CD4-positive, alpha-beta T cell treated with Interleukin-17A for 1 hour (primary cell): ENCODE results near the gene SALL3.
"Not testable (repeated sequence)": the region's sequence is repeated elsewhere in the genome, so short reads cannot be mapped to it uniquely, and the experiment has no call there.

Experiments used
- DNase-seq: peaks from one replicate; pipeline ENCODE4 v3.0.0-alpha.2; 2020

The SALL3 gene

DNA sequence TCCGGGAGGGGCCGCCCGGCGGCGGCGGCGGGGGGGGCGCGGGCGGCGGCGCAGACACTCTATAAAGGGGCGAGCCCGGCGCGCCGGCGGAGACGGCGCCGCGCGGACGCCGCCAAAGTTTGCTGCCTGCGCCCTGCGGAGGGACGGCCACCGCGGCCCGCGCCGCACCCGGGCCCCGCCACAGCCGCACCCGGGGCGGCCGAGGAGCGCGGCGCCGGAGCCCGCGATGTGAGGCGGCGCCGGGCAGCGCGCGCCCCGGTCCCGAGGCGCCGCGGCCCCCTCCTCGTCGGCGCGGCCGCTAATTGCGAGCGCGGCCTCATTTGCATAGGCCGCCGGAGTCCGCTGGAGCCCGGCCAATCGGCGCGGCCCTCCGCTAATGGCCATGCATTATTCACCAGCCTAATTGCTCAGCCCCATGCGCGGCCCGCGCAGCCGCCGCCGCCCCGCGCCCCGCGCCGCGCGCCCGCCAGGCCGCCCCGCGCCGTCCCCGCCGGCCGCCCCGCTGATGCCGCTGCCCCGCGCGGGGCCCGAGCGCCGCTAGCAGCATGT lies at the start of gene SALL3:
Gene SALL3 (plus strand): TSS at position 89 of the 549 bp plus-strand sequence. CDS start 457 bp downstream, at position 546.
- DNase-seq = no peak

GRCh38 chr18:78932281-78932680 lies 47.3 kb upstream of the SALL3 start:
- DNase-seq = no peak

DNA sequence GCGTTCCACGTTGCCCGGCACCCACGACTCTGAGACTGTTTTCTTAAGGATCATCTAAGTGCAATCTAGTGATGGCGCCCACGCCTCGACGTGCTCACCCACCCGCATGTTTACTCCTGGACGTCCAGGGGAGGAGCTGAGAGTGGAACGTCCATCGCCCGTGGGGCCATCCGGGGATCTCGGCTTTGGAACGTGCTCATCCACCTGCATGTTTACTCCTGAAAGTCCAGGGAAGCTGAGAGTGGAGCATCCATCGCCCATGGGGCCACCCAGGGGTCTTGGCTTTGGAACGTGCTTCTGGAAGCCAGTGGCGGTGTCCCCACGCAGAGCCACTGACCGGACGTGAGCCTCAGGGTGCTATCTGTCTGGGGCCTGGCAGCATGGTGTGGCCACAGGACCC lies 45.6 kb upstream of the SALL3 start:
- no peak for DNase-seq

GRCh38 chr18:78934551-78935225 lies 44.9 kb upstream of the SALL3 start:
- DNase-seq = no peak

DNA sequence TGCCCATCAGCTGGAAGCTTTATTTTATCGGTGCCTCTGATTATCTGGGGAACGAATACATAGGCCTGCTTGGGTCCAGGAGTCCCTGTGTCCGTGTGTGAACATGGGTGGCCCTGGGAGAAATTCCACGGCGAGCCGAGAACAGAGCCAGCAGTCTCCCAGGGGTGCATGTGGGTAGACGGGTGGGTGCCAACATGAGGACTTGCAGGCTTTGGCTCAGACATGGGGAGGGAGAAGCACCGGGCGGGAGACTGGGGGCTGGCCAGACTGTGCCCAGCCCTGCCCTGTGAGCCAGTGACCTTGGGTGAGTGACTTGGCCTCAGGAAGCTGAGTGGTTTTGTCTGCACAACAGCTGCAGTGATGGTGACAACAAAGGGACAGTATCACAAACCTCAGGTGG lies 44.2 kb upstream of the SALL3 start:
- DNase-seq = no peak

DNA sequence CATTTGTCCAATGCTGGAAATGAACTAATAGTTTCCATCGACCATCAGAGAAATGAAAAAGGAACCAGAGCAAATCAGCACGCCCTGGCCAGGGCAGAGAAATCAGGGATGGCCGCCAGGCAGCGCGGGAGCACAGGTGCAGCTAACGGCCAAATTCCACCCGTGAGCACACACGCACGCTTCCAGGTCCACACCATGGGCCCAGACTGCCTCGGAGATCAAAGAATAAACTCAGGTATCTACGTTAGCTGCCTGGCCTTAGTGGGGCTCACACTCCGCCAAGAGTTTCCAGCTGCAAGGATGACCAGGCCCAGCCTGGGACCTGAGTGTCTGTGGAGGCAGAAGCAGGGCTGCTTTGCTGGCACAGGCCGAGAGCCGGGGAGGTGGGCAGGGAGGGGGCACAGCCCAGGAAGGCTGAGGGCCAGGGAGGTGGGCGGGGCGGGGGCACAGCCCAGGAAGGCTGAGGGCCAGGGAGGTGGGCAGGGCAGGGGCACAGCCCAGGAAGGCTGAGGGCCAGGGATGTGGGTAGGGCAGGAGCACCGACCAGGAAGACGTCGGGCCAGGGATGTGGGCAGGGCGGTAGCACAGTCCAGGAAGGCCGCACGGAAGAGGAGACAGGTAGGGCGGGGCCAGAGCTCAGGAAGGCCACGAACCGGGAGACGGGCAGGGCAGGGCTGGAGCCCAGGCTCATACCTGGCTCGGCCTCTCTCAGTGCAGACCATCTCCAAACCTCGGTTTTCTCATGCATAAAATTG lies 43.2 kb upstream of the SALL3 start:
- no peak for DNase-seq

DNA sequence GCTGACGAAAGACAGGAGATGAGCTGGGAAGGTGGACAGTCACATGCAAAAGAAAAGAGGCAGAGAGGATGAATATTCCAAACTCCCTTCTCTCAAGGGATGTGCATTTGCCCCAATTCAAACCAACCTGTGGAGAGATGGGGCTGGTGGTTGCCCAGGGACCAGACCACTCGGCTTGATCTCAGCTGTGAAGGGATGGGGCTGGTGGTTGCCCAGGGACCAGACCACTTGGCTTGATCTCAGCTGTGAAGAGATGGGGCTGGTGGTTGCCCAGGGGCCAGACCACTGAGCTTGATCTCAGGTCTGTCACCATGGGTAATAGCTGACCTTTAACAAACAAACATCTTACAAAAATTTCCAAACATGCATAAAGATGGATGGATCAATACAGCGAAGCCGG lies 42.5 kb upstream of the SALL3 start:
- DNase-seq = no peak

DNA sequence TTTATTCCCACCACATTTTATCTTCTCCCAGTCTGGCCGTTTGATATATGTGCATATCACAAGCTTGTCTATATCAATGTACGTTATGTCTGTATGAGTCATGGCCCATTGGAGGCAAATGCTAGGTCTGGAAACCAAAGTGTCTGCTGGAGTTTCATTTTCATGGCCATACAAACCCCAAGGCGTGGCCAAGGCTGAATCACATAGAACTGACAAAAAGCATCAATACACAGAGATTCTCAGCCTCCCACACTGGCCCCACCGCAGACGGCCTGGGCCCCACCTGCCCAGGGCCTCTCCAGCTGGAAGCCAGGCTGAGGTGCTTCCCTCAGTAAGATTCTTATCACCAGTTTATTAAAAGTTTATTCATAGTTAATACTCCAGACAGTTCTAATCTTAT lies 40.5 kb upstream of the SALL3 start:
- no peak for DNase-seq

DNA sequence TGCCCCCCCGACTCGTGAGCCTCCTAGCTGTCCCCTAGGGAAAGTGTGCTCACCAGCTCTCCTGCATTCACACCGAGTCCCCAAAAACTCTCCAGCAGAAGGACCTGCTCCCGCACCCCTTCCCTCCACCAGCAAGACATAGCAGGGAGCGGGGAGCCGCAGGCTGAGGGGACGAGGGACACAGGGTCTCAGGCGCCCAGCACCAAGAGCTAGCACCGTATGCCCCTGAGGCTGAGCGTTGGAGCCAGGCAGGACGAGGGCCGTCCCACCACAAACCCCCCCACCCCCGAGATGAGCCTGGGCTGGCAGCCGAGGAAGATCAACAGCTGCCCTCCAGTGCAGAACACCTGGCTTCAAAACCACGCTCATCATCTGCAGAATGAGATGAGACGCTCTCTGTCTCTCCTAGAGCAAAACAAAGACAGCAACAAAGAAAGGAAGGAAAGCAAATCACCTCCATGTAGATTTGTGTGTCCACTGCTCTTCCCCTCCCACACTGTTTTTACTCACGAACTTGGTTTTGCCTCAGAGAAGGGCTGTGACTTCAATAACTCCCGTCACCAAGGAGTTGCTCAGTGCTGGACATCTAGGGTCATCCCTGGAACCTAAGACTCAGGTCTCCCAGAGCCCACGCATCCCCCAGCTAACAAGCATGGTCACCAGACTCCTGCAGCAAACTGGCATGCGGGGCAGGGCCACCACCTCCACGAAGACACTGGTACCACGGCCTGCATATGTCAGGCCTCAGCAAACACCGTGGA lies 39.7 kb upstream of the SALL3 start:
- DNase-seq = no peak

GRCh38 chr18:78942236-78942635 lies 37.4 kb upstream of the SALL3 start:
- not testable (repeated sequence) for DNase-seq

- no peak for DNase-seq
Measured at GRCh38 chr18:78945628-78946027, 34.0 kb upstream of the SALL3 start.

DNA sequence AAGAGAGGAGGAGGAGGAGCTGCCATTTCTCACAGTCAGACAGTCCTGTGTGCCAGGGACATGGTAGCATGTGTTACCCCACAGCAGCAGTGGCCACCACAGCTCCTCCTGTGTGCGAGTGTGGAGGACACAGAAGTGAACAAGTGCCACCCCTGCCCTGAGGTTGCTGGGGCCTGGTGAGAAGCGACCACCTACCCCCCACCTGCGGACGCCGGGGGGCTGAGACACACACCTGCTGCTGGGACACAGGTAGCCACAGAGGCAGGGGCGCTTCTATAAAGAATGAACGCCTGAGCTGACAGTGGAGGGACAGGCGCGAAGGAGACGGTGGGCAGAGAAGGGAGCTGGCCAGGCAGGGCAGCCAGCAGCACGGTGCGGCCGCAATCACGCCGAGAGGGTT lies 32.3 kb upstream of the SALL3 start:
- no peak for DNase-seq

GRCh38 chr18:78948221-78948620 lies 31.4 kb upstream of the SALL3 start:
- DNase-seq = no peak

- no peak for DNase-seq
Measured at GRCh38 chr18:78948707-78949106, 30.9 kb upstream of the SALL3 start.

DNA sequence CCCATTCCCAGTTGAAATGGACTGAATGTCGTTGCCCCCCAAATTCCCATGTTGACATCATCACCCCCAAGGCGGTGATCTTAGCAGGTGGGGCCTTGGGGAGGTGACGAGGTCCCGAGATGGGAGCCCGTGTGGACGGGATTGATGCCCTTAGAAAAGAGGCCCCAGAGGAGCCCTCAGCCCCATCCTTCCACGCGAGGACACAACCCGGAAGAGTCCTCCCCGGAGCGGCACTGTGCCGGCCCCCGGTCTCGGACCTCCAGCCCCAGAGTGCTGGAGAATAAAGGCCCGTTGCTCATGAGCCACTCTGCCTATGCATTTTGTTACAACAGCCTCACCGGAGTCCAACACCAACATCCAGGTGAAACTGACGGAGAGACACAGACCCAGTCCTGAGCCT lies 30.4 kb upstream of the SALL3 start:
- DNase-seq = no peak

GRCh38 chr18:78950386-78950785 lies 29.2 kb upstream of the SALL3 start:
- no peak for DNase-seq

- no peak for DNase-seq
Measured at GRCh38 chr18:78953566-78953965, 26.1 kb upstream of the SALL3 start.

DNA sequence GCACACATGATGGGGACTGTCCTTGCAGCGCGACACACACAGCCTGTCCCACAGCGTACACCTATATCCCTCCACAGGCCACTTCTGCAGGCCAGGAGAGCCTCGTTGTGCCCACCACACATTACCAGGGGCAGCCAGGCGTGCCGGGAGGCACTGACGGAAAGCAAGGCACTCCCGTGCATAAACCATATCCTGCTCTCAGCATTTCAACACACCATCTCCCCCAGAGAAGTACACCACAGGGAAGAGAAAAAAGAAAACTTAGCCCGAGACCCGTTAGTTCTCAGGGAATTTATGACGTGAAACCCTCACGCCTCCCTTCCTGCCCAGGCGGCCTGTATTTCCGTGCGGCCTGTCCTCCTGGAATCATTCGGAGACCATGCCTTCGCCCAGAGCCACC lies 24.6 kb upstream of the SALL3 start:
- DNase-seq = no peak

GRCh38 chr18:78957140-78957539 lies 22.5 kb upstream of the SALL3 start:
- no peak for DNase-seq

DNA sequence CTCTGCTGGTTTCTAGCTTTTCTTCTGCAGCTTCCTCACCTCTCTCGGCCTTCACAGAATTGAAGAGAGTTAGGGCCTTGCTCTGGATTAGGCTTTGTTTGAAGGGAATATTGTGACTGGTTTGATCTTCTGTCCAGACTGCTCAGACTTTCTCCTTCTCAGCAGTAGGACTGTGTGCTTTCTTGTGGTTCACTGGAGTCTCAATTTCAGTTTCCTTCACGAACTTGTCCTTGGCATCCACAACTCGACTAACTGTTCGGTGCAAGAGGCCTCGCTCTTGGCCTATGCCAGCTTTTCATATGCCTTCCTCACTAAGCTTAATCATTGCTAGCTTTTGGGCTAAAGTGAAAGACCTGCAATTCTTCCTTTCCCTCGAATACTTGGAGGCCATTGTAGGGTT lies 18.9 kb upstream of the SALL3 start:
- DNase-seq = no peak

- no peak for DNase-seq
Measured at GRCh38 chr18:78962098-78962497, 17.5 kb upstream of the SALL3 start.

DNA sequence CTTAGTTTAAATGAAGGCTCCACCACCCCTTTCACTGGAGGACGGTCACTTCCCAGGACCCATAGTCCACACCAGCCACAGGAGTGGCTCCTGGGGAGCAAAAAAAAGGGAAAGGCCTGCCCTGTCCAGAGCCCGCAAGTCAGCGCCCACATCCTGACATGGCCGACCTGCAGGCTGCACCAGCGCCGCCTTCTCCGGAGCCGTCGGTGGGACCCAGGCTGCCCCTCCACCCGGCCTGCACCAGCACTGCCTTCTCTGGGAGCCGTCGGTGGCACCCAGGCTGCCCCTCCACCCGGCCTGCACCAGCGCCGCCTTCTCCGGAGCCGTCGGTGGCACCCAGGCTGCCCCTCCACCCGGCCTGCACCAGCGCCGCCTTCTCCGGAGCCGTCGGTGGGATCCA lies 14.9 kb upstream of the SALL3 start:
- not testable (repeated sequence) for DNase-seq

DNA sequence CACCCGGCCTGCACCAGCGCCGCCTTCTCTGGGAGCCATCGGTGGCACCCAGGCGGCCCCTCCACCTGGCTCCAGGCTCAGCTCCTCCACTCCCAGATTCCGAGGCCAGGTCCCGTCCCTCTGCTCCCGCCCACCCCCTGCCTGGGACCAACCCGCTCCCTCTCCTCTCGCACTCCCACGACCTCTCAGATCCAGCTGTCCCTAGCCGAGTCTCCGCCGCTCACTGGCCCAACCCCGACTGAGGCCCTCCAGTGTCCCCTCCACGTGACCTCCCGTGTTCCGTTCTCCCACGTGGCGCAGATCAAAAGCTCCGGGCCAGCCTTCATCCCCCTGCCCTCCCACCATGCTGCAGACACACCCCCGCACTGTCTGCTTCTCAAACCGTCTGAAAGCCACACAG lies 14.4 kb upstream of the SALL3 start:
- no peak for DNase-seq
